Measurements from ENCODE around the gene TGM1. TPM values are rescaled to one million over a fixed set of nuclear protein-coding genes. Genes with fewer than 3 reads are reported as not detected.

TGM1 gene
- total RNA-seq, 1 experiment from 2014 or later: 2.9 TPM

GRCh38 chr14:24272467-24272866 lies 9.5 kb upstream of the TGM1 start:
- no peaks in the 10 kb centered on the region for H4K20me1 ChIP-seq (ENCODE audit: control insufficient read depth, insufficient read depth, insufficient read length)
- H3K79me1 ChIP-seq (ENCODE audit: insufficient read depth, low read depth, low read length, poor library complexity, severe bottlenecking): no peaks in the 10 kb centered on the region
- H2BK12ac ChIP-seq (ENCODE audit: insufficient read length, low read depth, low read length): no peak overlapping the region
- no peak overlapping the region for H3K14ac ChIP-seq (ENCODE audit: insufficient read depth, low read length)
- no peak overlapping the region for H3K9ac ChIP-seq (ENCODE audit: extremely low read depth, insufficient read length, low read length)
- no peaks in the 10 kb centered on the region for H3K79me2 ChIP-seq (ENCODE audit: insufficient read depth, low read length)
- H2BK120ac ChIP-seq (ENCODE audit: low read depth, low read length, poor library complexity, severe bottlenecking): no peak overlapping the region
- no peak overlapping the region for H3K4me2 ChIP-seq (ENCODE audit: insufficient read depth, insufficient read length, low read length)
- 0 out of 7 replicates have a peak, but pooled peaks cover 0 to 4% (median 0%) of the 10 kb centered on the region in 3 experiments for H3K36me3 Mint-ChIP-seq (ENCODE audit: insufficient read depth in 1 of 3, low read depth in 3 of 3)
- no peaks in the 10 kb centered on the region for H3K27me3 Mint-ChIP-seq (ENCODE audit: low read depth)
- no peaks in the 10 kb centered on the region for H3K9me3 ChIP-seq (ENCODE audit: control insufficient read depth, low read depth, low read length)
- H3K18ac ChIP-seq (ENCODE audit: insufficient read length, low read depth, low read length): no peak overlapping the region
- no peak overlapping the region for H3K27ac Mint-ChIP-seq
- no peak for TF ChIP-seq CTCF (conservative IDR thresholded peaks at IDR 0.05)
- no peak overlapping the region for H3K27ac ChIP-seq (ENCODE audit: insufficient read length, low read depth, low read length)
- H2BK20ac ChIP-seq (ENCODE audit: low read depth, low read length, poor library complexity, severe bottlenecking): no peak overlapping the region
- no peaks in the 10 kb centered on the region for H3K4me1 ChIP-seq (ENCODE audit: insufficient read depth, low read length)
- no peak overlapping the region for H3T11ph ChIP-seq (ENCODE audit: low read length)
- no peak overlapping the region for H2BK5ac ChIP-seq (ENCODE audit: insufficient read length, low read length)
- no peak for DNase-seq
- no peaks in the 10 kb centered on the region for H3K9me3 Mint-ChIP-seq
- no peak overlapping the region for H2AFZ ChIP-seq (ENCODE audit: low read length)
- no peak overlapping the region for H3K56ac ChIP-seq (ENCODE audit: insufficient read length, low read depth, low read length)
- H3K23me2 ChIP-seq (ENCODE audit: insufficient read length, low read depth, low read length, poor library complexity, severe bottlenecking): peaks cover 8% of the 10 kb centered on the region
- H3K4ac ChIP-seq (ENCODE audit: low read depth, low read length): no peak overlapping the region
- peaks cover 12 to 14% of the 10 kb centered on the region in 2 experiments for H3K4me1 Mint-ChIP-seq
- no peak overlapping the region for H4K91ac ChIP-seq (ENCODE audit: insufficient read length, low read depth, low read length)
- peak overlapping the region; percentile 1 to 83; a peak in 2 of 5 replicates for H3K4me3 Mint-ChIP-seq
- H4K5ac ChIP-seq (ENCODE audit: insufficient read length, low read depth, low read length): no peak overlapping the region
- H3K27me3 ChIP-seq (ENCODE audit: insufficient read depth, low read length): no peaks in the 10 kb centered on the region
- H2BK15ac ChIP-seq (ENCODE audit: low read depth, low read length): no peak overlapping the region
- H3K23ac ChIP-seq (ENCODE audit: insufficient read length, low read depth, low read length): no peak overlapping the region
- no peak overlapping the region for H2AK5ac ChIP-seq (ENCODE audit: insufficient read length, low read length)
- whole genome bisulfite sequencing (ENCODE audit: extremely low coverage, insufficient read length, low lambda C conversion rate): no CpG with 5 or more reads among the region's 2 CpGs
- H4K8ac ChIP-seq (replicated peaks; ENCODE audit: insufficient read length, low read depth, low read length): no peak overlapping the region
